GM21367 (cell line): ENCODE measurements around the gene PPP1R12B.
"Not testable (repeated sequence)": the region's sequence is repeated elsewhere in the genome, so short reads cannot be mapped to it uniquely, and the experiment has no call there.

Experiments used
- ATAC-seq: cut with Tn5 transposase; IDR thresholded peaks from one replicate; pipeline ENCODE4 v1.9.1; 2021; ENCODE audit not compliant: unreplicated experiment

PPP1R12B gene

DNA sequence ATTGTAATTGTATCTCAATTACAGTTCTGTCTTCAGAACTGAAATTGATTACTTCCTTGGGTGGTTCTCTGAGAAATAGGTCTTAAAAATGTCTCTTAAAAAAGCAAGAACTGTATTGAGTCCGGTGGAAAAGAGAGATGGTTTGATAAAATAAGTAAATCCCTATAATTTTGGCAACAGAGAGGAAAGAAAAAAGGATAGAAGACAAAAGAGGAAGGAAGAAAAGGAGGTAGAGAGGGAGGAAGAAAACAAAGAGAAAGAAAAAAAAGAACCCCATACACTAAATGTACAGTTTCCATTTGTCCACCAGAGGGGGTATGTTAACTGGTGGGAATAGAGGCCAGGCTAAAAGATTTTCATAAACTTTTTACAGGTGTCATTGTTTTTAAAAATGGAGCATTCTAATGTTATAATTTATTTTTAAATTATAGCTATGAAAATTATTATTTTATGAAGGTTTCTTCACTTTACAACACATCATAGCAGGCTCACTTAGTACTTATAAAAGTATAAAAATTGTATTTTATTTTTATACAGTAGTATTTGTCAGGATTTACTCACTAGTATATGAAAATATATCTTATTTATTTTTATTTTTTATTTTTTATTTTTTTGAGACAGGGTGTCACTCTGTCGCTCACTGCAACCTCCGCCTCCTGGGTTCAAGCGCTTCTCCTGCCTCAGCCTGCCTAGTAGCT, 4.7 kb upstream of the PPP1R12B start:
- no peak for ATAC-seq

- ATAC-seq, result no peak
These were observed 442 bp upstream of the PPP1R12B start for GRCh38 chr1:202348005-202348508.

DNA sequence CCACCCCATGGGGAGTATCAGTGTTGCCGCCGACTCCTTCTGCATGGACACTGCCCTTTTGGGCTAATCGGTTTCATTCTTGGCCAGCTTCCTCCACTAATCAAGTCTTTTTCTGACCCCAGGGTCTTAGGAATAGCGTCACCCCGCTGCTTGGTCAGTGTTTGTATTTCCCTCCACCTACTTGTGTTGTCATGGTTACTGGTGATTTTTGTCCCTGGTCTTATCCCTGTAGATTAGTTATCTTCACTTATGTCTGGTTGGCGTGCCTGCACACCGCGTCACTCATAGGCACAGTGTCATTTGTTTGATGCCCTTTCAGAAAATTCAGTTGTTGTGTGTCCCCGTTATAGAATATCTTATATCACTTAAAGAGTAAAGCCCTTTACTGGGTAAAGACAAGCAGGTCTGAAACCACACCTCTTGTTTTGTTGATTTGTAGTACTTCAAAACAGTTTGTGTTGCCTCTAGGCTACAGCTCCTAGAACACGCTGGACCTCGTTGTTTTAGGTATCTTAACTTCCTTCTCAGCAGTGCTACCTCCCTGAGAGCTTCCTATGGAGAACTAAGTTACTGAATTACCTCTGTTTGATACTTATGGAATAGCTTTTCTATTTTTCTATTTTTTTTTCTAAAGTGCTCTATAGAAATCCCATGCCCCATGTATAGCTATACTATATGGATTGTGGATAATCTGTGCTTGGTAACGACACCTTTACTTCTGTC, 868 bp downstream of the PPP1R12B start:
- no peak for ATAC-seq

DNA sequence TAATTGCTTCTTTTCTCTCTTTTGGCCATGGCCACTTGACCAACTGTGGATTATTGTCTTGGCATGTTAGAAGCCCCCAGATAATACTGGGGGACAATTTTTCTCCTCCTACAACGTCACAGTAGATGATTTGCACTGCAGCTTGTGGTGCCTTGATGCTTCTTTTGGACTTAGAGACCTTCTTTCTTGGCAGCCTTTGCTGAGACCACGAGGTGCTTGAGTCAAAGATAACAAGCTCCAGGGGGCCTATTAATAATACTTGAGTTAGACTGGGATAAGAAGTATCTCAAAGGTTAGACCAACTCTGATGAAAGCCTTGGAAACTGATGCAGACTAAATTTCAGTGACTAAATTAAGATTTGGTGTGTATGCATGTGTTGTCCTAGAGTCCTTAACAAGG, 3.2 kb downstream of the PPP1R12B start:
- ATAC-seq, result no peak

GRCh38 chr1:202352583-202353197, 4.2 kb downstream of the PPP1R12B start:
- ATAC-seq, result not testable (repeated sequence)

DNA sequence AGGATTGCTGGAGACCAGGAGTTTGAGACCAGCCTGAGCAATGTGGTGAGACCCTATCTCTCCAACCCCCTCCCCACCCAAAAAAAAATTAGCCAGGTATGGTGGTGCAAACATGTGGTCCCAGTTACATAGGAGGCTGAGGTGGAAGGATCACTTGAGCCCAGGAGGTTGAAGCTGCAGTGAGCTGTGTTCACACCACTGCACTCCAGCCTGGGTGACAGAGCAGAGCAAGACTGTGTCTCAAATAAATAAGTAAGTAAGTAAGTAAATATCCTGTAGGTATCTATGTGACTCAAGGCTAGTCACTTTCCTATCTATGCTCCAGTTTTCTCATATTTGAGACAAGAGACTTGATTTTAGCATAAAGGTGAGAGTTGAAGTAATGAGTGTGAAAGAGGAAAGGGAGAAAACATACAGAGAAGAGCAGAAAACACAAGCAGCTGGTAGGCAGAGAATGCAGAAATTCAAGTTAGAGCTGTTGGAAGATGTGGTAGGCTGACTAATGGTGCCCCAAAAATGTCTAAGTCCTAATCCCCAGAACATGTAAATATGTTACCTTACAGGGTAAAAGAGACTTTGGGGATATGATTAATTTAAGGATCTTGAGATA, 7.5 kb downstream of the PPP1R12B start:
- no peak for ATAC-seq

GRCh38 chr1:202357506-202357905, 9.0 kb downstream of the PPP1R12B start:
- ATAC-seq, result no peak

DNA sequence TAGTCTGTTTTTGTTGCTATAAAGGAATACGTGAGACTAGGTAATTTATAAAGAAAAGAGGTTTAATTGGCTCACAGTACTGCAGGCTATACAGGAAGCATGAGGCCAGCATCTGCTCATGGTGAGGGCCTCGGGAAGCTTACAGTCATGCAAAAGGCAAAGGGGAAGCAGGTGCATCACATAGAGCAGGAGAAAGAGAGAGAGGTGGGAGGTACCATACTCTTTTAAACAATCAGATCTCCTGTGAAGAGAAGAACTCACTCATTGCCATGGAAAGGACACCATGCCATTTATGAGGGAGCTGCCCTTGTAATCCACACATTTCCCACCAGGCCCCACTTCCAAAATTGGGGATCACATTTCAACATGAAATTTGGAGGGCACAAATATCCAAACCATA, 12.7 kb downstream of the PPP1R12B start:
- no peak for ATAC-seq

- no peak for ATAC-seq
These were observed 13.2 kb downstream of the PPP1R12B start for GRCh38 chr1:202361701-202362100.

GRCh38 chr1:202362212-202362611, 13.7 kb downstream of the PPP1R12B start:
- ATAC-seq, result no peak

DNA sequence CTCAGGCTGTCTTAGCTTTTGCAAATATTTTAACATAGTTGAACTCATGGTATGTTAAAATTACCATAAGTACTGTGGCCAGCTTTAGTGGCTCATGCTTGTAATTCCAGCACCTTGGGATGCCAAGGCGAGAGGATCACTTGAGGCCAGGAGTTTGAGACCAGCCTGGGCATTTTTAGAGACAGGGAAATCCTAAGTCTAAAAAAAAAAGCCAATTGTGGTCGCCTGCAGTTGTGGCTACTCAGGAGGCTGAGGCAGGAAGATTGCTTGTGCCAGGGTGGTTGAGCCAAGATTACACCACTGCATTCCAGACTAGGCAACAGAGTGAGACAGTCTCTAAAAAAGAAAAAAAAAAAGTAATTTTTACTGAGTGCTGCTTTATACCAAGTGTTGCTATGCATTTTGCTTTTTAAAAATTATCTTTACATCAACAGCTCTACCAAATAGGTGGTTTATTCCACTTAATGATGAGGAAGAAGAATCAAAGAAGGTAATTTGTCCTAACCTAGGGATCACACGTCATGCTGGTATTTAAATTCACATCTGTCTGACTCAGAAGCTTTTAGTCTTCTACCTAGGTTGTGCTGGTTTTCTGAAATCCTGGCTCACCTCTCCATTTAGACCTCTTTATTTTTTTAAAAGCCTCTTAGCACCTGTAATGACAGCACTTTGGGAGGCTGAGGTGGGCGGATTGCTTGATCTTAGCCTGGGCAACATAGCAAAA, 16.8 kb downstream of the PPP1R12B start:
- ATAC-seq, result no peak

DNA sequence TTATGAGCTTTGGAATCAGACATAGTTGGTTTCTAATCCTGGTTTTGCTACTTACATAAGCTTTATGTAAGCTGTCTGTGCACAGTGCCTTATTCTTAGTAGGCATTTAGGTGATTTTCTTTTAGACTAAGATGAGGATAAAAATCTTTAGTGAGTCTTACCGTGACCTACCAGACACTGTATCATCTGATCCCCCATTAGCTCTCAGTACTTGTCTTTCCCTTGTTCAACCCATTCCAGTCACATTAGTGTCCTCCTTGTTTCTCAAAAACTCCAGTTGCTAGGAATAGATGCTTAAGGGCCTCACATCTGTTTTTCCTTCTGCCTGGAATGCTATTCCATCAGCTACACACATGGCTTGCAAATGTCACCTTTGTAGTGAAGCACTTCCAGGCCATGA, 18.8 kb downstream of the PPP1R12B start:
- ATAC-seq, result no peak

DNA sequence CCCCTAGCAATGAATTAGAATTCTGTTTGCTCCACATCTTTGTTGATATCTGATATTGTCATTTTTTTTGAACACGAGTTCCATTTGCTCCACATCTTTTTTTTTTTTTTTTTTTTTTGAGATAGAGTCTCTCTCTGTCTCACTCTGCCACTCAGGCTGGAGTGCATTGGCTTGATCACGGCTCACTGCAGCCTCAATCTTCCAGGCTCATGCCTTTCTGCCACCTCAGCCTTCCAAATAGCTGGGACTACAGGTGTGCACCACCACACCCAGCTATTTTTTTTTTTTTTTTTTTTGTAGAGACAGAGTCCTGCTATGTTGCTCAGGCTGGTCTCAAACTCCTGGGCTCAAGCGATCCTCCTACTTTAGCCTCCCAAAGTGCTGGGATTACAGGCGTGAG, 22.4 kb downstream of the PPP1R12B start:
- ATAC-seq, result not testable (repeated sequence)

- ATAC-seq, result no peak
These were observed 25.6 kb downstream of the PPP1R12B start for GRCh38 chr1:202374099-202374498.

- not testable (repeated sequence) for ATAC-seq
These were observed 26.7 kb downstream of the PPP1R12B start for GRCh38 chr1:202375175-202375574.

DNA sequence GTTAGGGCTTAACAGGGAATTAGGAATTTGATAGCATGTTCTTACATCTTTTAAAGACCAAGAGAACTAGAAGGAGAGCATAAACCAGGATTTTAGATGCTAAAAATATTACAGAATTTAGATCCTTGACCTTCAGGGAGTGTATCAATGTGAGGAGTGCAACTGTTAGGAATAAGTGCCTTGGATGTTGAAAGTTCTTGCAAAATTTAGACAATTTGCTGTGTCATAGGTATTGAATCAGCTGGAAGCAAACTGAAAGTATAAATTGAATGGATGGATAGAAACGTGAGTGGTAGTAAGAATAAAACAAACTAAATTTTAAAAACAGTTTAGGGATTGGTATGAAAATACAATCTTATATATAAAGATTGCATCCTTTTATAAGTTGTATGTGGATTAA, 27.7 kb downstream of the PPP1R12B start:
- no peak for ATAC-seq

DNA sequence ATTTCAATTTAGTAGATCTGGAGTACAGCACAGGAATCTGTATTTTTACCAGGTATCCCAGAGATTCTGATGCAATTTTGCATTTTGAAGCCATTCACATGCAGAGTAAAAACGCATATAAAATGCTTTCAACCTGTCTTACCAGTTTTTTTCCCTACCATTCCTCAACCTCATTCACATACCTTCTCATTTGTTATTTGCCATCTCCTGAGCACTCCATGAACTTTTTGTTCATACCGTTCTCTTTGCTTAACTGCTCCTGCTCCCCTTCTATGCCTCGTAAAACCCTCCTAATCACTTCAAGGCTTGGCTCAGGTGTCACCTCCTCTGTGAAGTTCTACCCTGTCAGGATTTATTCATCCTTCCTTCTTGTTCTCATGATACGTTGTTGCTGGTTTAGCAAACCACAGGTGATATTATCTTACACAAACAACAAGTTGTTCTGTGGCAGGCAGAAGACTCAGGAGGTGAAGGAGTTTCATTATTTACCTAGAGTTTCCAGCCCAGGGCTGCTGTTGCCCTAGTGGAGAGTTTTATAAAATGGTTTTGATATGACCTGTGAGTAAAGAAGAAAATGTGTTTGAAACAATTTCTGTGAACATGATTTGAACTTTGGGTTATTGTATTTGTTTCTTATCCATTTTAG, 31.5 kb downstream of the PPP1R12B start:
- not testable (repeated sequence) for ATAC-seq

GRCh38 chr1:202380535-202380934, 32.0 kb downstream of the PPP1R12B start:
- ATAC-seq, result not testable (repeated sequence)

GRCh38 chr1:202381867-202382266, 33.4 kb downstream of the PPP1R12B start:
- ATAC-seq, result not testable (repeated sequence)

DNA sequence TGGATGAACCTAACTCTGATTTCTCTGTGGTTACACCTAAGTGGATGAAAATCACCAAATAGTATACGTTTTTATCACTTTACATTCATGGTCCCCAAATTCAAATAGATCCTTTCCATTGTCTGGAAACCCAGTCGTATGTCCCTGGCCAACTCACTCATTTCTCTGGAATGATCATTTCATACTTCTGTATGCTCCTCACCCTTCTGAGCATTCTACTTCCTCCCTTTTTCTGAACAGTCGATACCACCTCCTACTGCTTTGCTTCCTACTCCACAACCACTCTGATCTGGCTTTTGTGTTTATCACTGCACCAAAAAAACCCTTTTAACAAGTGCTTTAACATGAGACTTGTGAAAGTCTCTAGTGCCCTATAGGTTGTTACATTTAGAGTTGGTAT, 47.3 kb downstream of the PPP1R12B start:
- ATAC-seq, result not testable (repeated sequence)
